Caco-2 (cell line): ENCODE data around the gene CFAP221. TPM values are rescaled to one million over a fixed set of nuclear protein-coding genes. Genes with fewer than 3 reads are reported as not detected.

ENCODE experiments used
- BruUV-seq: library from RNA; stranded (reverse); fragments of 400-500 nt; replicated peaks from 2 replicates; lab custom pipeline; 2021; lab: Mats Ljungman, UMichigan
- CTCF ChIA-PET: fragments of 300-600 bp; sonication (Branson Sonifier 250); formaldehyde crosslinking; loops from one replicate; lab custom pipeline; 2022; ENCODE audit warnings: antibody characterized with exemption; lab: Charles Lee
- POLR2A ChIA-PET: fragments of 300-600 bp; sonication (Branson Sonifier 250); formaldehyde crosslinking; loops from one replicate; lab custom pipeline; 2022; ENCODE audit warnings: antibody characterized with exemption; lab: Charles Lee
- DNase-seq, 2 experiments: peaks; one replicate each; pipeline versions ENCODE4 v3.0.0 to v3.0.0-alpha.2; 2020 to 2022
- H3K27me3 ChIP-seq: replicated peaks from 2 replicates; pipeline ENCODE4 v1.6.0; 2011; ENCODE audit warnings: low read length; ENCODE audit not compliant: control insufficient read depth, insufficient read depth
- H3K36me3 ChIP-seq: 2 replicates; pipeline ENCODE4 v1.5.1; 2011; ENCODE audit warnings: low read length; ENCODE audit not compliant: control insufficient read depth, insufficient read depth
- H3K4me1 ChIP-seq: fragments of 250-450 bp; sonication (Bioruptor Pico); 2 replicates; pipeline ENCODE4 v1.5.1; 2020; ENCODE audit warnings: mild to moderate bottlenecking
- H3K4me3 ChIP-seq: 2 replicates; pipeline ENCODE4 v1.5.1; 2011; ENCODE audit warnings: low read depth, mild to moderate bottlenecking, control low read depth, low read length
- H3K9me3 ChIP-seq: fragments of 250-450 bp; sonication (Bioruptor Pico); 2 replicates; pipeline ENCODE4 v1.5.1; 2020; ENCODE audit warnings: mild to moderate bottlenecking, moderate library complexity
- H3K27ac Mint-ChIP-seq: one replicate; pipeline ENCODE4 v1.8.0; 2022; ENCODE audit warnings: mixed read lengths; ENCODE audit not compliant: unreplicated experiment
- H3K27me3 Mint-ChIP-seq: one replicate; pipeline ENCODE4 v1.8.0; 2022; ENCODE audit warnings: mixed read lengths; ENCODE audit not compliant: insufficient read depth, unreplicated experiment
- H3K36me3 Mint-ChIP-seq: one replicate; pipeline ENCODE4 v1.8.0; 2022; ENCODE audit warnings: mild to moderate bottlenecking, mixed read lengths; ENCODE audit not compliant: insufficient read depth, unreplicated experiment
- H3K4me1 Mint-ChIP-seq: one replicate; pipeline ENCODE4 v1.8.0; 2022; ENCODE audit warnings: low read depth, mixed read lengths; ENCODE audit not compliant: unreplicated experiment
- H3K4me3 Mint-ChIP-seq: one replicate; pipeline ENCODE4 v1.8.0; 2022; ENCODE audit warnings: mild to moderate bottlenecking, moderate library complexity, mixed read lengths; ENCODE audit not compliant: unreplicated experiment
- H3K9me3 Mint-ChIP-seq: one replicate; pipeline ENCODE4 v1.8.0; 2022; ENCODE audit warnings: mixed read lengths; ENCODE audit not compliant: unreplicated experiment
- CTCF ChIP-seq, 2 experiments: fragments of 200-600 bp in 1 of 2; IDR thresholded peaks; 1 replicate in 1 of 2; 2 replicates in 1 of 2; pipeline versions ENCODE4 v1.5.1 to v1.8.0; 2011 to 2022; ENCODE audit warnings: antibody characterized with exemption in 1 of 2, control low read depth in 1 of 2, inconsistent platforms in 1 of 2, low read depth in 1 of 2, low read length in 1 of 2, mild to moderate bottlenecking in 1 of 2, moderate library complexity in 1 of 2; ENCODE audit not compliant: insufficient read depth in 1 of 2, severe bottlenecking in 1 of 2, unreplicated experiment in 1 of 2
- intact Hi-C: fragments of 100-400 bp; cut with micrococcal nuclease; formaldehyde crosslinking; loops from one replicate; pipeline ENCODE4 v1.10.0; 2022; ENCODE audit not compliant: unreplicated experiment
- total RNA-seq: library from RNA; stranded (reverse); gene quantifications from 2 replicates; pipeline ENCODE4 v1.2.3, GENCODE V29; 2022

The CFAP221 gene
- total RNA-seq, 1 experiment from 2014 or later, result not detected

- Mint-ChIP-seq H3K4me1 (peaks cover 8% of the 10 kb centered on the region), H3K27me3 (no peaks in the 10 kb centered on the region), H3K27ac (no peak overlapping the region), H3K4me3 (no peak overlapping the region), H3K36me3 (no peaks in the 10 kb centered on the region), H3K9me3 (no peaks in the 10 kb centered on the region)
- Histone ChIP-seq H3K27me3 (no peaks in the 10 kb centered on the region), H3K4me3 (no peak overlapping the region), H3K9me3 (no peaks in the 10 kb centered on the region), H3K36me3 (no peaks in the 10 kb centered on the region), H3K4me1 (peaks cover 5% of the 10 kb centered on the region; the same call in 1 of the 2 replicates)
- DNase-seq, result no peak
- ChIA-PET CTCF (interaction anchor here (0.6 to 0.8 kb wide), 3 partner anchors 16 to 252 kb away, joined by 3 to 11 read pairs (median 3); partner anchors contain the start of gene TMEM177), POLR2A (interaction anchor here (0.9 kb wide), 1 partner anchor 16 kb away, joined by 4 read pairs; the partner anchor contains the start of gene TMEM177)
- BruUV-seq, result no TSS peak
- intact Hi-C loops, result no loop called here
- TF ChIP-seq CTCF (IDR thresholded peaks at IDR 0.05; ENCODE audit: insufficient read depth in 1 of 2, low read depth in 1 of 2, low read length in 1 of 2, severe bottlenecking in 1 of 2, unreplicated experiment in 1 of 2), result no peak
Observed at GRCh38 chr2:119694845-119695521, 150.7 kb downstream of the CFAP221 start.

- Mint-ChIP-seq H3K36me3 (no peaks in the 10 kb centered on the region), H3K9me3 (no peaks in the 10 kb centered on the region), H3K4me3 (no peak overlapping the region), H3K27ac (no peak overlapping the region), H3K27me3 (no peaks in the 10 kb centered on the region), H3K4me1 (peaks cover 11% of the 10 kb centered on the region)
- no peak for DNase-seq
- CTCF ChIA-PET, result no interaction called here
- H3K4me1 ChIP-seq, result peaks cover 5% of the 10 kb centered on the region; the same call in 1 of the 2 replicates
- no peaks in the 10 kb centered on the region for H3K27me3 ChIP-seq
- no peaks in the 10 kb centered on the region for H3K9me3 ChIP-seq
- BruUV-seq, result no TSS peak
- H3K36me3 ChIP-seq, result no peaks in the 10 kb centered on the region
- H3K4me3 ChIP-seq, result no peak overlapping the region
- POLR2A ChIA-PET, result no interaction called here
- TF ChIP-seq CTCF (IDR thresholded peaks at IDR 0.05; ENCODE audit: insufficient read depth in 1 of 2, low read depth in 1 of 2, low read length in 1 of 2, severe bottlenecking in 1 of 2, unreplicated experiment in 1 of 2), result no peak
- intact Hi-C loops, result no loop called here
Observed at GRCh38 chr2:119696005-119696404, 151.8 kb downstream of the CFAP221 start.

GRCh38 chr2:119696494-119697030, 152.3 kb downstream of the CFAP221 start:
- no peak overlapping the region for H3K4me3 ChIP-seq
- no peaks in the 10 kb centered on the region for H3K36me3 ChIP-seq
- BruUV-seq, result no TSS peak
- no peaks in the 10 kb centered on the region for H3K27me3 Mint-ChIP-seq
- H3K36me3 Mint-ChIP-seq, result no peaks in the 10 kb centered on the region
- intact Hi-C loops, result no loop called here
- peaks cover 16% of the 10 kb centered on the region for H3K4me1 Mint-ChIP-seq
- ChIA-PET POLR2A (interaction anchor here (0.6 kb wide), 1 partner anchor 18 kb away, joined by 3 read pairs; the partner anchor contains the start of gene TMEM177), CTCF (interaction anchor here (0.6 kb wide), 1 partner anchor 519 kb away, joined by 4 read pairs; no protein-coding TSS in a partner anchor)
- no peak for TF ChIP-seq CTCF (IDR thresholded peaks at IDR 0.05; ENCODE audit: insufficient read depth in 1 of 2, low read depth in 1 of 2, low read length in 1 of 2, severe bottlenecking in 1 of 2, unreplicated experiment in 1 of 2)
- DNase-seq, result no peak
- H3K9me3 Mint-ChIP-seq, result no peaks in the 10 kb centered on the region
- peaks cover 5% of the 10 kb centered on the region; the same call in 1 of the 2 replicates for H3K4me1 ChIP-seq
- H3K4me3 Mint-ChIP-seq, result no peak overlapping the region
- H3K27ac Mint-ChIP-seq, result no peak overlapping the region
- H3K27me3 ChIP-seq, result no peaks in the 10 kb centered on the region
- H3K9me3 ChIP-seq, result no peaks in the 10 kb centered on the region
